ENCODE results near the gene SCYGR7.

The SCYGR7 gene

DNA sequence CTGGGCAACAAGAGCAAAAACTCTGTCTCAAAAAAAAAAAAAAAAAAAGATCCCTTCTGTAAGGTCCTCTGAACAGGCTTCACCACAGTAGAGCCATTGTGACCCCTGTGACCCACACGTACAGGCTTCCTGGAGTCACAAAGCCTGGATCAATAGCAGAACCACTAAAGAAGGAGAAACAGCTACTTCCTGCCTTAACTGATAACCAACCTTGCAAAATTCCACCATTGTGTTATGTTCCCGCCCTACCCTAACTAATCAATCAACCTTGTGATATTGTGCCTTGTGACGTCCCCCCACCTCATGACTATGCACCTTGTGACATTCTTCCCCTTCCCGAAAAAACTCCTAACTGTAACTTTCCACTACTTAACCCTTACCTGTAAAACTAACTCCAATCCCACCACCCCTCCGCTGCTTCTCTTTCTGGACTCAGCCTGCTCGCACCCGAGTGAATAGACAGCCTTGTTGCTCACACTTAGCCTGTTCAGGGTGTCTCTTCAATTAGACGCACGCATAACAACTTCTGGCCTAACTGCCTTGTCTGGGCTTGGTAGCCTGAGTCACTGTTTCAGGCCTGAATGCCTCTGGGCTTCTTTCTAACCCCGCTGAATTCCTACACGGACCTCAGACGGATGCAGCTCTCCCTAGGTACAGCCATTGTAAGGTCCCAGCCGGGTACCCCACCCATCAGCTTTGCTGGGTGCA lies 31.4 kb downstream of the SCYGR7 start:
- no peak for FAIRE-seq
- no peak for DNase-seq (ENCODE audit: insufficient read length, low spot score)
- TF ChIP-seq, protein P1, sequence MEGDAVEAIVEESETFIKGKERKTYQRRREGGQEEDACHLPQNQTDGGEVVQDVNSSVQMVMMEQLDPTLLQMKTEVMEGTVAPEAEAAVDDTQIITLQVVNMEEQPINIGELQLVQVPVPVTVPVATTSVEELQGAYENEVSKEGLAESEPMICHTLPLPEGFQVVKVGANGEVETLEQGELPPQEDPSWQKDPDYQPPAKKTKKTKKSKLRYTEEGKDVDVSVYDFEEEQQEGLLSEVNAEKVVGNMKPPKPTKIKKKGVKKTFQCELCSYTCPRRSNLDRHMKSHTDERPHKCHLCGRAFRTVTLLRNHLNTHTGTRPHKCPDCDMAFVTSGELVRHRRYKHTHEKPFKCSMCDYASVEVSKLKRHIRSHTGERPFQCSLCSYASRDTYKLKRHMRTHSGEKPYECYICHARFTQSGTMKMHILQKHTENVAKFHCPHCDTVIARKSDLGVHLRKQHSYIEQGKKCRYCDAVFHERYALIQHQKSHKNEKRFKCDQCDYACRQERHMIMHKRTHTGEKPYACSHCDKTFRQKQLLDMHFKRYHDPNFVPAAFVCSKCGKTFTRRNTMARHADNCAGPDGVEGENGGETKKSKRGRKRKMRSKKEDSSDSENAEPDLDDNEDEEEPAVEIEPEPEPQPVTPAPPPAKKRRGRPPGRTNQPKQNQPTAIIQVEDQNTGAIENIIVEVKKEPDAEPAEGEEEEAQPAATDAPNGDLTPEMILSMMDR (IDR thresholded peaks at IDR 0.05; ENCODE audit: insufficient read depth, missing control alignments), result no peak

DNA sequence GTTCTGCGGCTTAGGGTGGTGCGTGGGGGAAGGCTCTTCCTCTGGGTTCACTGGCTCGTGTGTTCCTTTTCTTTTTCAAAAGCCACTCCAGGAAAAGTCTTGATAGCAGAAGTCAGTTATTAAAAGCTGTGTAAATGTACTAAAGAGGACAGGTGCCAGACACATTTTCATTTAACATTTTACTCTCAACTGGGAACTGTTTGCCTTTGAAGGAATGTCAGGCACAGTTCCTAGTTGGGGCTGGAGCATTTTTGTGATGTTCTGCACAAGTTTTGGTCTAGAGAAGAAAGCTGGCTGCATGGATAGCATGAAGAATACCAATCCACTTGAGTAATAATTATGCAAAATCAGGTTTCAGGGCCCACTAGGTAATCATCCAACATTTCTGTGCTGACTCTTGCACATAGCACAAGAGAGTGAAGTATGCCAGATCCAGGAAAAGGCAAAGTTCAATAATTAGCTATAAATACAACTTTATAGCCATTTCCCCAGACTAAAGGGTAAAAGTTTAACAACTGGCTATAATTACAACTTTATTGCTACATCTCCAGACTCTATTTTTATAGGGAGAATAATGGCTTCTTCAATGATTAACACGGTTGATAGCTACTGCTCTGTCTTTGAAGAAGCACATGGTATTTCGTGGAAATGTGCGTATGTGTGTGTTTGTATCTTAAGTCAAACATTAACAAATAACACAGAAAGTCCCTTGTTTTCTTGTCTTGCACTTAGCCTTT lies 33.8 kb downstream of the SCYGR7 start:
- FAIRE-seq (no peak), DNase-seq (ENCODE audit: insufficient read length, low spot score) (no peak)
- TF ChIP-seq, protein P1 (IDR thresholded peaks at IDR 0.05; ENCODE audit: insufficient read depth, missing control alignments), result no peak

DNA sequence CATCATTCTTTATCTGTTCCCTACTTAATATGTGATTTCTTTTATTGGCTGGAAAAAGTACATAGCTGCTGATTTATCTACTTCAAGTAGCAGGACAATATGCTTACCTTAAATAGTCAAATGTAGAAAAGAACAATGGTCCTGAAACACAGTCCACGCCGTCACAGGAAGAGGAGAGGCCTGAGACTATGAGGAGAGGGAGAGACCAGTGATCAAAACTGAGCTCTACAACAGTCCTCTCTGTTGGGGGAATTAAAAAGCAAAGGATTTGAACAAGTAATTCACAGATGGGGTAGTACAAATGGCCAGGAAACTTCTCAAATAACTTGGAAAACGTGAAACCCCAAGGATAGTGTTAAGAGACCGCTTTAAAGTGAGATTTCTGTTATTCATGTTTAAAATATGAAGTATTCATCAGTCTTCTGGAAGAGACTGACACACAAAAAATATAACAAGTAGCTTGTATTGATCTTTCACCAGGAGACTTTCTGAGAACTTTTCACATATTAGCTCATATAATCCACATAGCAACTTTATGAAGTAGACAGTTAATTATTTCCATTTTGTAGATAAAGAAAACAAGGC lies 37.7 kb downstream of the SCYGR7 start:
- FAIRE-seq (no peak), DNase-seq (ENCODE audit: insufficient read length, low spot score) (no peak)
- TF ChIP-seq, protein P1 (IDR thresholded peaks at IDR 0.05; ENCODE audit: insufficient read depth, missing control alignments), result no peak

DNA sequence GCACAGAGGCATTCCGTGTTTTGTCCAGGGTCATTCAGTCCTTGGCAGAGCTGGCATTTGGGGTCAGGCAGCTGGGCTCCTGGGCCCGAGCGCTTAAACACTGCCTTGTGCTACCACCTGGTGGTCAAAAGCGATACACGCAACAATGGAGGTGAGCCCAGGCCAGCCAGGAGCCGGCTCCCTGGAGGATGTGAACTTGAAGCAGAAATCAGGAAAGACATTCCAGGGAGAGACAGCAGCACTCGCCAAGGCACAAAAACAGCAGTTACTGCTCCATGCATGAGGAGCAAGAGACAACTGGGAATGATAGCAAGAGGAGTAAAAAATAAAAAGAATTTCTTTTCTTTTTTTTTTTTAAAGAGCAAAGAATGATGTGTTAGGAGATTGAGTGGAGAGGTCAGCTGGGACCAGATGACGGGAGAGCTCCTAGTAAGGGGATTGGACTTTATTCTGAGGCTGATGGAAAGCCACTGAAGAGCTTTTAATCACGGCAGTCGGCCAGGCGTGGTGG lies 38.3 kb downstream of the SCYGR7 start:
- TF ChIP-seq, protein P1 (IDR thresholded peaks at IDR 0.05; ENCODE audit: insufficient read depth, missing control alignments), result peak; percentile 81
- FAIRE-seq (no peak), DNase-seq (ENCODE audit: insufficient read length, low spot score) (peak; percentile 49)

DNA sequence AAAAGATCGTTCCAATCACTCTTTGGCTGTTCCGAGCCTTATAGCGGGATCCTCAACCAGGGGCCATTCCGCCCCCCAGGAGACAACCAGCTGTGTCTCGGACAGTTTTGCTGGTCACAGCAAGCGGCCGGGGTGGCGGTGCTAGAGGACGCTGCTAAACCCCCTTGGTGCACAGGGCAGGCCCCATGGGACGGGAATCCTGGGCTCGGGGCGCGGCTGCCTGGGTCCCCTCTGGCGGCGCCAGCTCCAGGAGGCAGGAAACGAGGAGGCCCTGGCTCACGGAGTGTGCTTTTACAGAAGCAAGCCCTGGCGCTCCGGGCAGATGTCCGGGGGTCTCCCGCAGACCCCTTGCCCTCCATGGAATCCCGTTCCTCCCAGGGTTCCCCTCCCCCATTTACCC lies 39.7 kb downstream of the SCYGR7 start:
- TF ChIP-seq, protein P1 (IDR thresholded peaks at IDR 0.05; ENCODE audit: insufficient read depth, missing control alignments), result no peak
- FAIRE-seq (no peak), DNase-seq (ENCODE audit: insufficient read length, low spot score) (no peak)

DNA sequence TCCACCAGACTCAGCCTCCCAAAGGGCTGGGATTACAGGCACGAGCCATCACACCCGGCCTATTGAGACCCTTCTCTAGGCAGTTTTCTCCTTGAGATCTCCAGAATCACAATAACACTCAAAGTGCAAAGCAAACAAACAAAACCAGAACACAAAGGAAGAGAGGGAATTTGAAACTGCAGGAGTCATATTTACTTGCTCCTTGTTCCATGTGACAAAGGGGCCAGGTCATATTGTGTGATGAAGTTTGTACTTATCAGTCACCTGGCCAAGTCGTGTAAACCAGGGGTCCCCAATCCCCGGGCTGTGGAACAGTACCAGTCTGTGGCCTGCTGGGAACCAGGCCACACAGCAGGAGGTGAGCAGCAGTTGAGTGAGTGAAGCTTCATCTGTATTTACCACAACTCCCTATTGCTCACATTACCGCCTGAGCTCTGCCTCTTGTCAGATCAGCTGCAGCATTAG lies 44.1 kb downstream of the SCYGR7 start:
- DNase-seq (ENCODE audit: insufficient read length, low spot score) (no peak), FAIRE-seq (no peak)
- TF ChIP-seq, protein P1 (IDR thresholded peaks at IDR 0.05; ENCODE audit: insufficient read depth, missing control alignments), result no peak
